ENCODE data around the gene SOX12.
"Not testable (repeated sequence)": the region's sequence is repeated elsewhere in the genome, so short reads cannot be mapped to it uniquely, and the experiment has no call there.

The SOX12 gene

DNA sequence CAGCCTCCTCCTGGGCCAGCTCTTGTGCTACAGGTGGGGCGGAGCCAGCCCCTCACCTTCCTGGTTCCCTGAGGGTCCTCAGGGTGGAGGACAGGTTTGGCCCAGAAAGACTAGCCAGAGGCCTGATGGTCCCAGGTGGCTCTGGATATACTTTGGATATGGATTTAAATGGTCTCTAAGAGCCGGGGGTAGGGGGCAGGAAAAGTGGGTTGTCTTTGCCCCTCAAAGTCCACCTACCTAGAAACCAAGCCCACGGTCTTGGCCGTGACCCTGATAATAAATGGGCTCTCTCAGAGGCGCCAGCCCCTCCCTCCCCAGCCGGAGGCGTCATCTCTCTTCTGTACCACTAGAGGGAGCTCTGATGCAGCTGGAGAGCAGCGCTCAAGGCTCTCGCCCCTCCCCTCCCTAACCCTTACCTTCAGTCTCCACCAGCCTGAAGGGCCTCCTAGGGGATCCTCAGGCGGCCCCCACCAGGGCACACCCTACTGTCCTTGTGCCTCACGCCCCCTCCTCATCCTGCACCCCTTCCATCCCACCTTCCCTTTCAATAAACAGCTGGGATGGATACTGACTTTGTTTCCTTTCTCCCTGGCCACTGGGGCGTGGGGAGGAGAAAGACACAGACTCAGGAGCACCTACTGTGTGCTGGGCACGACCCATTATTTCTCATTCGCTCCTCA, 29.1 kb downstream of the SOX12 start:
- H3K36me3 ChIP-seq: peaks cover 2% of the 10 kb centered on the region; the same call in 1 of the 2 replicates
- TF ChIP-seq, protein P1, sequence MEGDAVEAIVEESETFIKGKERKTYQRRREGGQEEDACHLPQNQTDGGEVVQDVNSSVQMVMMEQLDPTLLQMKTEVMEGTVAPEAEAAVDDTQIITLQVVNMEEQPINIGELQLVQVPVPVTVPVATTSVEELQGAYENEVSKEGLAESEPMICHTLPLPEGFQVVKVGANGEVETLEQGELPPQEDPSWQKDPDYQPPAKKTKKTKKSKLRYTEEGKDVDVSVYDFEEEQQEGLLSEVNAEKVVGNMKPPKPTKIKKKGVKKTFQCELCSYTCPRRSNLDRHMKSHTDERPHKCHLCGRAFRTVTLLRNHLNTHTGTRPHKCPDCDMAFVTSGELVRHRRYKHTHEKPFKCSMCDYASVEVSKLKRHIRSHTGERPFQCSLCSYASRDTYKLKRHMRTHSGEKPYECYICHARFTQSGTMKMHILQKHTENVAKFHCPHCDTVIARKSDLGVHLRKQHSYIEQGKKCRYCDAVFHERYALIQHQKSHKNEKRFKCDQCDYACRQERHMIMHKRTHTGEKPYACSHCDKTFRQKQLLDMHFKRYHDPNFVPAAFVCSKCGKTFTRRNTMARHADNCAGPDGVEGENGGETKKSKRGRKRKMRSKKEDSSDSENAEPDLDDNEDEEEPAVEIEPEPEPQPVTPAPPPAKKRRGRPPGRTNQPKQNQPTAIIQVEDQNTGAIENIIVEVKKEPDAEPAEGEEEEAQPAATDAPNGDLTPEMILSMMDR (IDR thresholded peaks at IDR 0.05; ENCODE audit: low read depth, low read length): peak; percentile 77
- no peaks in the 10 kb centered on the region for H3K27me3 ChIP-seq
- H3K4me3 ChIP-seq (ENCODE audit: low read depth, low read length): no peak overlapping the region
- H3K9me3 ChIP-seq: no peaks in the 10 kb centered on the region
- DNase-seq: peak; percentile 59
- no peaks in the 10 kb centered on the region for H3K4me1 ChIP-seq

DNA sequence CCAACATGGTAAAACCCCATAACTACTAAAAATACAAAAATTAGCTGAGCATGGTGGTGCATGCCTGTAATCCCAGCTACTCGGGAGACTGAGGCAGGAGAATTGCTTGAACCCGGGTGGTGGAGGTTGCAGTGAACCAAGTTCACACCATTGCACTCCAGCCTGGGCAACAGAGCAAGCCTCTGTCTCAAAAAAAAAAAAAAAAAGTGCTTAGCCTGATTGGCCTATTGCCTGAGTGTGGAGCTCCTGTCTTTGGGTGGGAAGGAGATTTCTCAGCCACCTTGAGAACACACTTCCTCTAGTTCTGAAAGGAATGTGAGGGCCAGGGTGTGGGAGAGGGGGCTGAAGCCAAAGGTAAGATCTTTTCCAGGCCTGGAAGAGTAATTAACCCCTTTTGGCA, 30.8 kb downstream of the SOX12 start:
- not testable (repeated sequence) for H3K27me3 ChIP-seq; H3K4me1 ChIP-seq; DNase-seq; H3K4me3 ChIP-seq (ENCODE audit: low read depth, low read length); H3K36me3 ChIP-seq; H3K9me3 ChIP-seq

DNA sequence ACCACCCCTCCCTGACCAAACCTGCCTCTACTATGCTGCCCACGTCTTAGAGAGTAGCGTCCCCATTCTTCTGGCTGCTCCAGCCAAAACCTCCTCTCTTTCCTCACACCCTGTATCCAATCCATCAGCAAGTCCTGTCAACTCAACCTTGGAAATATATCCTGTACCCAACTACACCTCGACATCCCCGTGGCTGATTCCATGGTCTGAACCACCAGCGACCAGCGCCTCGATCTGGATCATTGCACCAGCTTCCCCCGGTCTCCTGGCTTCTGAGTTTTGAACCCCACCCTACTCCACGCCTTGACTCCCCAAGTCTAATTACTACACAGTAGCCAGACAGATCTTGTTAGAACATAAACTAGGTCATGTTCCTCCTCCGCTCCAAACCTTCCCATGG, 31.4 kb downstream of the SOX12 start:
- Histone ChIP-seq H3K36me3 (no peaks in the 10 kb centered on the region), H3K4me1 (no peaks in the 10 kb centered on the region), H3K27me3 (no peaks in the 10 kb centered on the region), H3K4me3 (ENCODE audit: low read depth, low read length) (no peak overlapping the region), H3K9me3 (no peaks in the 10 kb centered on the region)
- no peak for DNase-seq
- TF ChIP-seq, protein P1 (IDR thresholded peaks at IDR 0.05; ENCODE audit: low read depth, low read length): no peak

DNA sequence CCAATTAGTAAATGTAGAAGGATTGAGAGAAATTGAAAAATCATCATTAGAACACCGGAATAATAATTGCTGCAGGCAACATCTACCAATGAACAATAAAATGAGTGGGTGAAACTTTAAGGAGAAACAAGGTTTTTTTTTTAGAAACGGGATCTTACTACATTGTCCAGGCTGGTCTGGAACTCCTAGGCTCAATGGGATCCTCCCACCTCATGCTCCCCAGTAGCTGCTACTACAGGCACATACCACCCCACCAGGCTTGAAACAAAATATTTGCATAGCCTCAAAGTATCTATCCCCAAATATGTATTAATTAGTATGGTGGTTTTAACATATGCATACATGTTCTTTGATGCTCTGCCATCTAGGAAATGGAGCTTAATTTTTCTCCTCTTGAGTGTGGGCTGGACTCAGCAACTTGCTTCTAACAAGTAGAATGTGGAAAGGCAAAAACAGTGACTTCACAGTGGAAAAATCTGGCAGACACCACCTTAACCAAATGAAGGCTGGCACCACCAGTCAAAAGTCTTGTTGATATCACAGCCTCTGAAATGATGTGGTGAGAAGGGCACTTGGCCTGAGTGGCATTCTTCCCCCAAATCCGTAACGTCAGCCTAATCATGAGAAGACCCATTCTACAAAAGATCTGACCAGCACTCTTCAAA, 33.7 kb downstream of the SOX12 start:
- TF ChIP-seq, protein P1 (IDR thresholded peaks at IDR 0.05; ENCODE audit: low read depth, low read length): no peak
- peaks cover 3% of the 10 kb centered on the region; the same call in 1 of the 2 replicates for H3K4me1 ChIP-seq
- H3K9me3 ChIP-seq: no peaks in the 10 kb centered on the region
- H3K36me3 ChIP-seq: no peaks in the 10 kb centered on the region
- H3K4me3 ChIP-seq (ENCODE audit: low read depth, low read length): no peak overlapping the region
- no peaks in the 10 kb centered on the region for H3K27me3 ChIP-seq
- no peak for DNase-seq

DNA sequence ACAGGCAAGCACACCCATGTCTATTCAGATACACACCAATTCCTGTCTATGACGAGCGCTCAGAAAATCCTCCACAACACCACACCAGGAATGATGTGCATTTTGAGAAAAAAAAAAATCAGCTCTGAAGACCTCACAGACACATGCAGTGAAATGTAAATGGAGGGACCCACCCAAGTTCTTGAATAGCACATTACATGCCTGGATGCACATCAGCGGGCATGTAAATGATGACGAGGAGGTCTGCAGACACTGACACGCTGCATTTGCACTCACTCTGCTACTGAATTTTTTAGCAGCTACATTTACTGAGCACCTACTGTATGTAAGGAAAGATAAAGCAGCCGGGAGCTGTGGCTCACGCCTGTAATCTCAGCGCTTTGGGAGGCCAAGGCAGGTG, 36.2 kb downstream of the SOX12 start:
- Histone ChIP-seq H3K27me3 (no peaks in the 10 kb centered on the region), H3K4me3 (ENCODE audit: low read depth, low read length) (no peak overlapping the region), H3K4me1 (peaks cover 3% of the 10 kb centered on the region; the same call in 1 of the 2 replicates), H3K9me3 (no peaks in the 10 kb centered on the region), H3K36me3 (no peaks in the 10 kb centered on the region)
- DNase-seq: no peak
- TF ChIP-seq, protein P1 (IDR thresholded peaks at IDR 0.05; ENCODE audit: low read depth, low read length): no peak

DNA sequence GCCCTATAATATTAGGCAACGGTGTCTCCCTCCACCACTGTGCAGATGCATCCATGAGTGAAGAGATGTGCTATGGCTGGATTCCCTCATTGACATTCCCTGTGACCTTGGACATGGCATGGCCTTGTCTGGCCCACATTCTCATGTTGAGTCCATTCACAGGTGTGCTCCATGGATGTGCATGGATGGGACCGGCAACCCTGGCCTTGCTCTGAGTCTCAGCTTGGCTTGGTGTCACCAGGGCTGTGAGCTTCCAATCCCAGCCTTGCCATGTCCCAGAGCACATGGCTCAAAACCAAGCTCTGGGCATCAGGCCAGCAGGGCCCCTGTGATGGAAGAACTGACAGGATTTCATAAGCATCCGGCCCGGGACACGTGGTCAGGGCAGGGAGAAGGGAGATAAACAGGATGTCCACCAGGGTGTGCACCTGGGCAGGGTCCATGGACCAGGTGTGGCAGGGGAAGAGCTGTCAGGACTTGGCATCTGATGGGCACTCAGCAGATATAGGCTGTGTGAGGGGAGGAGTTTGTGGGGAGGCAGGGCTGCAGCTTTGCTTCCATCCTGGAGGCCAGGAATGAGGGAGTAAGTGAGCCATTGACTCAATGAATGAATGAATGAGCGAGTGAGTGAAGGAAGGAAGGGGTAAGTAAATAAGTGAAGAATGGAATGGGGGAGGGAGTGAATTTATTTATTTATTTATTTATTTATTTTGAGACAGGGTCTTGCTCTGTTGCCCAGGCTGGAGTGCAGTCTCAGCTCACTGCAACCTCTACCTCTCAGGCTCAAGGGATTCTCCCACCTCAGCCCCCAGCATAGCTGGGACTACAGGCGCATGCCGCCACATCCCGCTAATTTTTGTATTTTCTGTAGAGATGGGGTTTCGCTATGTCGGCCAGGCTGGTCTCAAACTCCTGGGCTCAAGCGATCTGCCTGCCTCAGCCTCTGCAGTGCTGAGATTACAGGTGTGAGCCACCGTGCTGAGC, 37.2 kb downstream of the SOX12 start:
- no peaks in the 10 kb centered on the region for H3K9me3 ChIP-seq
- TF ChIP-seq, protein P1 (IDR thresholded peaks at IDR 0.05; ENCODE audit: low read depth, low read length): peak; percentile 46
- no peaks in the 10 kb centered on the region for H3K27me3 ChIP-seq
- DNase-seq: peak; percentile 84
- H3K4me3 ChIP-seq (ENCODE audit: low read depth, low read length): no peak overlapping the region
- H3K4me1 ChIP-seq: peaks cover 3% of the 10 kb centered on the region; the same call in 1 of the 2 replicates
- H3K36me3 ChIP-seq: no peaks in the 10 kb centered on the region
